T follicular helper cell (primary cell): Measurements from ENCODE around the gene CLRN2.
"Not testable (repeated sequence)": the region's sequence is repeated elsewhere in the genome, so short reads cannot be mapped to it uniquely, and the experiment has no call there.

Experiments used
- DNase-seq: peaks from one replicate; pipeline ENCODE4 v3.0.0-alpha.2; 2020; ENCODE audit warnings: low read depth

The CLRN2 gene

GRCh38 chr4:17545374-17546140 is 30.6 kb downstream of the CLRN2 start:
- no peak for DNase-seq

GRCh38 chr4:17546222-17546621 is 31.3 kb downstream of the CLRN2 start:
- no peak for DNase-seq

- no peak for DNase-seq
Measured at GRCh38 chr4:17546678-17547077, 31.7 kb downstream of the CLRN2 start.

- no peak for DNase-seq
Measured at GRCh38 chr4:17550549-17550948, 35.6 kb downstream of the CLRN2 start.

- no peak for DNase-seq
Measured at GRCh38 chr4:17552427-17552826, 37.5 kb downstream of the CLRN2 start.

- no peak for DNase-seq
Measured at GRCh38 chr4:17554568-17554967, 39.6 kb downstream of the CLRN2 start.

- DNase-seq: no peak
Measured at GRCh38 chr4:17556498-17556897, 41.5 kb downstream of the CLRN2 start.

- DNase-seq: no peak
Measured at GRCh38 chr4:17557880-17558279, 42.9 kb downstream of the CLRN2 start.

GRCh38 chr4:17558941-17559708 is 44.2 kb downstream of the CLRN2 start:
- no peak for DNase-seq

- DNase-seq: no peak
Measured at GRCh38 chr4:17559709-17560048, 44.7 kb downstream of the CLRN2 start.

- DNase-seq: no peak
Measured at GRCh38 chr4:17560065-17560673, 45.2 kb downstream of the CLRN2 start.

GRCh38 chr4:17561195-17561909 is 46.4 kb downstream of the CLRN2 start:
- no peak for DNase-seq

- DNase-seq: no peak
Measured at GRCh38 chr4:17562157-17562556, 47.2 kb downstream of the CLRN2 start.

GRCh38 chr4:17565846-17566245 is 50.9 kb downstream of the CLRN2 start:
- no peak for DNase-seq

GRCh38 chr4:17567271-17567670 is 52.3 kb downstream of the CLRN2 start:
- DNase-seq: no peak

- no peak for DNase-seq
Measured at GRCh38 chr4:17574206-17574605, 59.2 kb downstream of the CLRN2 start.

GRCh38 chr4:17575177-17575576 is 60.2 kb downstream of the CLRN2 start:
- not testable (repeated sequence) for DNase-seq
